Fibroblast of lung (primary cell): Measurements from ENCODE around the gene PALS1.

Experiments used
- EZH2 ChIP-seq: IDR thresholded peaks from 2 replicates; pipeline ENCODE4 v1.5.1; 2012; ENCODE audit warnings: low read length, control low read depth, mild to moderate bottlenecking; ENCODE audit errors: missing control alignments
- TF ChIP-seq, protein P1 (sequence below), 2 donors: IDR thresholded peaks in 1 of 2; conservative IDR thresholded peaks in 1 of 2; 1 replicate in 1 of 2; 2 replicates in 1 of 2; pipeline ENCODE4 v1.5.1; 2011 to 2012; ENCODE audit warnings: low read length in 2 of 2, control low read depth in 1 of 2, inconsistent platforms in 1 of 2, low read depth in 1 of 2, mild to moderate bottlenecking in 1 of 2

DNA sequence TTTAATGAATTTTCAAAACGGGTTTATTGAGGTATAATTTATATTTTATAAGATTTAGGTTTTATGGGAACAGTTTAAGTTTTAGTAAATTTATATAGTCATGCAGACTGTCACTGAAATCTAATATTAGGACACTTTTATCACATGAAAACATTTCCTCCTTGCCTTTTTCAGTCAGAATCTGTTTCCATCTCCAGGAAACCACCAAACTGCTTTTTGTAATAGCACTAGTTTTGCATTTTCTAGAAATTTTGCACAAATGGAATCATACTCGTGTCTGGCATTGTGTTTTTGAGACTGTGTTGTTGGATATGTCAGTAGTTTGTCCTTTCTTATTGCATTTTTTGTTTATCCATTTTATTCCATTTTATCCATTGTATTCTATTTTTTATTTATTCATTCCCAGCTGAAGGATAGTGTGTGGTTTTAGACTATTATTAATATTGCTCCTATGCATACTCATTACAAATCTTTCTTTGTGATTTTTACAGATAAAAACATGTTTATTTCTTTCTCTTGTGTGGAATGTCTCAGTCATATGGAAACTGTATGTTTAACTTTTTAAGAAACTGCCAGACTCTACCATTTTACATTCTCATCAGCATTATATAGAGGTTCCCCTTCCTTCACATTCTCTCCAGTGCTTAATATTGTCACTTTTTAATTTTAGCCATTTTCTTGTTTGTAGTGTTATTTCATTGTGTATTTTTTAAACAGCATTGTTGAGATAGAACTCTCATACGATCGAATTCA, 26.5 kb downstream of the PALS1 start:
- TF ChIP-seq, protein P1, sequence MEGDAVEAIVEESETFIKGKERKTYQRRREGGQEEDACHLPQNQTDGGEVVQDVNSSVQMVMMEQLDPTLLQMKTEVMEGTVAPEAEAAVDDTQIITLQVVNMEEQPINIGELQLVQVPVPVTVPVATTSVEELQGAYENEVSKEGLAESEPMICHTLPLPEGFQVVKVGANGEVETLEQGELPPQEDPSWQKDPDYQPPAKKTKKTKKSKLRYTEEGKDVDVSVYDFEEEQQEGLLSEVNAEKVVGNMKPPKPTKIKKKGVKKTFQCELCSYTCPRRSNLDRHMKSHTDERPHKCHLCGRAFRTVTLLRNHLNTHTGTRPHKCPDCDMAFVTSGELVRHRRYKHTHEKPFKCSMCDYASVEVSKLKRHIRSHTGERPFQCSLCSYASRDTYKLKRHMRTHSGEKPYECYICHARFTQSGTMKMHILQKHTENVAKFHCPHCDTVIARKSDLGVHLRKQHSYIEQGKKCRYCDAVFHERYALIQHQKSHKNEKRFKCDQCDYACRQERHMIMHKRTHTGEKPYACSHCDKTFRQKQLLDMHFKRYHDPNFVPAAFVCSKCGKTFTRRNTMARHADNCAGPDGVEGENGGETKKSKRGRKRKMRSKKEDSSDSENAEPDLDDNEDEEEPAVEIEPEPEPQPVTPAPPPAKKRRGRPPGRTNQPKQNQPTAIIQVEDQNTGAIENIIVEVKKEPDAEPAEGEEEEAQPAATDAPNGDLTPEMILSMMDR (conservative IDR thresholded peaks at IDR 0.05 in 1 of 2, IDR thresholded peaks at IDR 0.05 in 1 of 2; ENCODE audit: low read depth in 1 of 2, low read length in 2 of 2), result no peak
- no peak for TF ChIP-seq EZH2
